NOMO-1 treated with dmso at 0.1 percent for 144 hours (cell line): Measurements from ENCODE around the gene PPY.
"Not testable (repeated sequence)": the region's sequence is repeated elsewhere in the genome, so short reads cannot be mapped to it uniquely, and the experiment has no call there.

Experiments used
- DNase-seq: peaks from one replicate; lab custom pipeline; 2025; ENCODE audit not compliant: unreplicated experiment; lab: John Stamatoyannopoulos, UW

Gene PPY

DNA sequence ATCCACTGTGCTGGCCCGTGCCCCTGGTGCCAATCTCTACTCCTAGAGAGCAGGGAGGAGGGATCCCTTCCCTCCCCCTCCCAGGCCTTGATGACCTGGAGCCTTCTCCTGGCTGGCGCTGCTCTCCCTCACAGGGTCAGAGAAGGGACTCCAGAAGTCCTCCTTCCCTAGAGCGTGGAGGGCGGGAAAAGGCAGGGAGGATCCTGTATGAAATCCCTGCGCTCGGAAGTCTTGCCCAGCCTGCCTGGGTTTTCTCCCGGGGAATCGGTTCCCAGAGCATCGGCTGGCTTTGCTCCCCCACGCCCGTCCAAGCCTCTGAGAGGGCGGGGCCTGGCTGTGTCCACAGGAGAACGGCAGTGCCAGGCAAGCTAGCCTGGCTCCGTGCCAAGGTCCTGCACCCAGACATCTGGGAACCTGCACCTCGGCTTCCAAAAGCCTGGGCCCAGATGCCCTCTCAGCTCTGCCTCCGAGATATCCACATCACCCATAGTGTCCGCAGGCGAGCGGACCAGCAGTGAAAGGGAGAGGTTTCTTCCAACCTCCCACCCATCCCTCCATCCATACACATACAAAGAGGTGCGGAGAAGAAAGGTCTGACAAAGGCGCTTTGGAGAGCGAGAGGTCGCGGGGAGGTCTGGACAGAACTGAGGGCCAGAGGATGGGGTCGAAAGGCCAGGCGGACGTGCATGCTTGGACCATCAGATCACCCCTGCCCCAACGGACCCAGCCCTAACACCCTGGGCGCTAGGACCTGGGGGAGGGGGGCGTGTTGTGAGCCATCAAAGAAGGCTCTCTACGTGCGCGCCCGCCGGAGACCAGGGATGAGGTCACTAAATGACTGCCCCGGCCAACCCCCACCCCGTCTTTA lies 36.1 kb downstream of the PPY start:
- no peak for DNase-seq

DNA sequence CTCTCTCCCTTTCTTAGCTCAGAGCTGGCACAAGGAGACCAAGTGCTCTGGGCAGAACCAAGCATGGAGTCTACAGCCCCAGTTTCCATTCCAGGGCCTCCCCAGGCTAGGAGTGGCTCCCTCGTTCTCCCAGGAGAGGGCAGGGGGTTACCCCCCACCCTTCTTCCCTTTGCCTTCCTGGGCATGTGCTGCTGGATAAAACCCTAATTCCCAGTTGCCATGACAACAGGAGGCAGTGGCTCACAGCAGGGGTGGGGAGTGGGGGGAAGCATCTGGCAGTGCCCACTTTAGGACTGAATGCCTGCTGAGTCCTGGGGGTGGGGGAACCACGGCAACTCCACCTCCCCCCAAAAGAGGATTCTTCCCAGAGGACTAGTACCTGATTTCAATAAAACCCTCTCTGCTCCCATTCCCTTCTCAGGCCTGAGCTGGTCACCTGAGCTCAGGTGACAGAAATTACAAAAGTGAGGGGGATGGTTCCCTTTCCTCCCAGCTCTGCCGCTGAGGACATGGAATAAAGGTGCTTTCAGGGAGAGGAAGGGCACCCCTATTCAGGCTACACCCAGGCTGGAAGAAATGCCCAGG lies 36.8 kb downstream of the PPY start:
- DNase-seq: no peak

- no peak for DNase-seq
Measured at GRCh38 chr17:43901861-43902589, 40.3 kb downstream of the PPY start.

GRCh38 chr17:43900858-43901754 lies 41.2 kb downstream of the PPY start:
- DNase-seq: no peak

- DNase-seq: peak; percentile 84
Measured at GRCh38 chr17:43900183-43900857, 42.0 kb downstream of the PPY start.

DNA sequence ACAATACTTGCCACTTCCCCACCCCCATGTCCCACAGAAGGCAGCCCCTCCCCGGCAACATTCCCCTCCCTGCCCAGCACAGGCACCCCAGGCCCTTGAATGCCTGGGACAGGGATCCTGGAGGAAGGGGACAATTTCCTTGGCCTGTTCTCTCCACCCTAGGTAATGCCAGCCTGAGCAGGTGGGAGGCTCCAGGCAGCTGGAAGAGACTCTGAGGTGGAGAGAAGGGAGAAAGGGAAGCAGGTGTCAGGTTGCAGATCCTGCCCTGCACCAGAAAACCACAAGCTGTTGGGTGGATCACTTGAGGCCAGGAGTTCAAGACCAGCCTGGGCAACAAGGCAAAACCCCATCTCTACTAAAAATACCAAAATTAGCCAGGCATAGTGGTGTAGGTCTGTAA lies 43.8 kb downstream of the PPY start:
- DNase-seq: no peak

GRCh38 chr17:43897831-43898230 lies 44.4 kb downstream of the PPY start:
- no peak for DNase-seq

- not testable (repeated sequence) for DNase-seq
Measured at GRCh38 chr17:43894494-43894893, 47.8 kb downstream of the PPY start.

DNA sequence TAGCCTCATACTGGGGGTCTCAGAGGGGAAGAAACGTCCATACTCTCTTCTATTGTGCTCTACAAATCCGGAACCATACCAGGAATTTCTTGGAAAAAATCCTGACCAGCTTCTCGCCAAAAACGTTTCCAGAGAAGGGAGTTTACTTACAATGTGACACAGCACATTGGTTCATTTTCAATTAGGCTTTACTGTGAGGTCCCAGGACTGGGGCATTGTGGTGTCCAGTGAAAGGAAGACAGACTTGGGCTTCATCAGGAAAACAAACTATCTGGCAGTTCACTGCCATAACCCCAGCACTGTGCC lies 49.7 kb downstream of the PPY start:
- no peak for DNase-seq

GRCh38 chr17:43891851-43892646 lies 50.2 kb downstream of the PPY start:
- DNase-seq: no peak
